WTC11 (cell line): ENCODE data around the gene INPP4B. TPM values are rescaled to one million over a fixed set of nuclear protein-coding genes. Genes with fewer than 3 reads are reported as not detected.

ENCODE experiments used
- ATAC-seq: fragments of 200-7000 bp; cut with Tn5 transposase; 2 replicates; pipeline ENCODE4 v1.10.0; 2021; ENCODE audit warnings: mild to moderate bottlenecking, moderate library complexity
- CTCF ChIA-PET: fragments of 300-600 bp; sonication (Branson Sonifier 250); formaldehyde crosslinking; loops from one replicate; lab custom pipeline; 2021; ENCODE audit warnings: antibody characterized with exemption; lab: Charles Lee
- POLR2A ChIA-PET: fragments of 350-600 bp; sonication (Branson Sonifier 250); formaldehyde crosslinking; loops from one replicate; lab custom pipeline; 2021; ENCODE audit warnings: antibody characterized with exemption; lab: Charles Lee
- DNase-seq: peaks from one replicate; pipeline ENCODE4 v3.0.0; 2021; ENCODE audit warnings: low spot score
- H3K27ac Mint-ChIP-seq: 2 replicates; pipeline ENCODE4 v1.8.0; 2021; ENCODE audit warnings: mixed read lengths
- H3K27me3 Mint-ChIP-seq: 2 replicates; pipeline ENCODE4 v1.8.0; 2021; ENCODE audit warnings: low read depth, mild to moderate bottlenecking, moderate library complexity, mixed read lengths
- H3K36me3 Mint-ChIP-seq: 2 replicates; pipeline ENCODE4 v1.8.0; 2021; ENCODE audit warnings: mixed read lengths
- H3K4me1 Mint-ChIP-seq: 2 replicates; pipeline ENCODE4 v1.8.0; 2022; ENCODE audit warnings: mixed read lengths
- H3K4me3 Mint-ChIP-seq: 2 replicates; pipeline ENCODE4 v1.8.0; 2021; ENCODE audit warnings: mild to moderate bottlenecking, moderate library complexity, mixed read lengths
- H3K9me3 Mint-ChIP-seq: 2 replicates; pipeline ENCODE4 v1.8.0; 2021; ENCODE audit warnings: mixed read lengths
- AR ChIP-seq: fragments of 250-450 bp; sonication (Bioruptor Pico); IDR thresholded peaks from 2 replicates; pipeline ENCODE4 v1.9.0; 2021; ENCODE audit warnings: mild to moderate bottlenecking
- CBFB ChIP-seq: sonication (generic); formaldehyde crosslinking; IDR thresholded peaks from 2 replicates; pipeline ENCODE4 v1.8.1; 2022; ENCODE audit warnings: mild to moderate bottlenecking, low read depth, missing genetic modification reagents
- CREB1 ChIP-seq: sonication (generic); formaldehyde crosslinking; IDR thresholded peaks from 2 replicates; pipeline ENCODE4 v1.8.0; 2023; ENCODE audit warnings: mild to moderate bottlenecking, missing genetic modification reagents
- ELF4 ChIP-seq: sonication (generic); formaldehyde crosslinking; IDR thresholded peaks from 2 replicates; pipeline ENCODE4 v1.8.1; 2022; ENCODE audit warnings: low read depth, mild to moderate bottlenecking, moderate library complexity, missing genetic modification reagents
- ESRRA ChIP-seq: sonication (generic); formaldehyde crosslinking; IDR thresholded peaks from 2 replicates; pipeline ENCODE4 v1.8.1; 2022; ENCODE audit warnings: mild to moderate bottlenecking, missing genetic modification reagents, borderline replicate concordance
- HMGA2 ChIP-seq: fragments of 250-450 bp; sonication (Bioruptor Pico); IDR thresholded peaks from 2 replicates; pipeline ENCODE4 v1.4.0; 2021; ENCODE audit warnings: mild to moderate bottlenecking, moderate library complexity
- HMGXB4 ChIP-seq: sonication (generic); formaldehyde crosslinking; IDR thresholded peaks from 2 replicates; pipeline ENCODE4 v1.8.1; 2023; ENCODE audit warnings: mild to moderate bottlenecking, moderate library complexity, missing genetic modification reagents
- MXD4 ChIP-seq: fragments of 250-450 bp; sonication (Bioruptor Pico); IDR thresholded peaks from 2 replicates; pipeline ENCODE4 v1.8.0; 2021; ENCODE audit warnings: mild to moderate bottlenecking, moderate library complexity, borderline replicate concordance
- NFE2L1 ChIP-seq: sonication (generic); formaldehyde crosslinking; IDR thresholded peaks from 2 replicates; pipeline ENCODE4 v1.8.1; 2023; ENCODE audit warnings: missing genetic modification reagents
- NFYB ChIP-seq: sonication (generic); formaldehyde crosslinking; conservative IDR thresholded peaks from 2 replicates; pipeline ENCODE4 v1.8.0; 2022; ENCODE audit warnings: low read depth, missing genetic modification reagents
- NR2C2 ChIP-seq: sonication (generic); formaldehyde crosslinking; IDR thresholded peaks from 2 replicates; pipeline ENCODE4 v1.8.0; 2022; ENCODE audit warnings: mild to moderate bottlenecking, missing genetic modification reagents
- RELA ChIP-seq: sonication (generic); formaldehyde crosslinking; IDR thresholded peaks from 2 replicates; pipeline ENCODE4 v1.8.1; 2022; ENCODE audit warnings: missing genetic modification reagents, mild to moderate bottlenecking, borderline replicate concordance
- SP1 ChIP-seq: sonication (generic); formaldehyde crosslinking; conservative IDR thresholded peaks from 2 replicates; pipeline ENCODE4 v1.8.1; 2022; ENCODE audit warnings: missing genetic modification reagents
- TEAD1 ChIP-seq: sonication (generic); formaldehyde crosslinking; IDR thresholded peaks from 2 replicates; pipeline ENCODE4 v1.8.0; 2022; ENCODE audit warnings: mild to moderate bottlenecking, missing genetic modification reagents
- USF2 ChIP-seq: sonication (generic); formaldehyde crosslinking; IDR thresholded peaks from 2 replicates; pipeline ENCODE4 v1.8.1; 2023; ENCODE audit warnings: mild to moderate bottlenecking, missing genetic modification reagents, moderate library complexity
- ZBTB21 ChIP-seq: sonication (generic); formaldehyde crosslinking; IDR thresholded peaks from 2 replicates; pipeline ENCODE4 v1.8.1; 2023; ENCODE audit warnings: mild to moderate bottlenecking, missing genetic modification reagents, borderline replicate concordance
- ZNF263 ChIP-seq: sonication (generic); formaldehyde crosslinking; IDR thresholded peaks from 2 replicates; pipeline ENCODE4 v1.8.1; 2022; ENCODE audit warnings: low read depth, mild to moderate bottlenecking, moderate library complexity, missing genetic modification reagents
- ZNF396 ChIP-seq: fragments of 250-450 bp; sonication (Bioruptor Pico); IDR thresholded peaks from 2 replicates; pipeline ENCODE4 v1.8.0; 2021; ENCODE audit warnings: mild to moderate bottlenecking, moderate library complexity, borderline replicate concordance
- total RNA-seq: library from RNA; stranded (reverse); gene quantifications from 3 replicates; pipeline ENCODE4 v1.2.3, GENCODE V29; 2021
- TF ChIP-seq, protein P1 (sequence below): sonication (generic); formaldehyde crosslinking; conservative IDR thresholded peaks from 2 replicates; pipeline ENCODE4 v1.8.1; 2023; ENCODE audit warnings: mild to moderate bottlenecking, low read depth, missing genetic modification reagents, moderate library complexity
- TF ChIP-seq, protein P2 (sequence below): fragments of 250-450 bp; sonication (Bioruptor Pico); conservative IDR thresholded peaks from 2 replicates; pipeline ENCODE4 v1.9.0; 2021; ENCODE audit warnings: mild to moderate bottlenecking

Gene INPP4B
- total RNA-seq, 1 experiment from 2014 or later, result 0.92 TPM

- TF ChIP-seq, protein P1, sequence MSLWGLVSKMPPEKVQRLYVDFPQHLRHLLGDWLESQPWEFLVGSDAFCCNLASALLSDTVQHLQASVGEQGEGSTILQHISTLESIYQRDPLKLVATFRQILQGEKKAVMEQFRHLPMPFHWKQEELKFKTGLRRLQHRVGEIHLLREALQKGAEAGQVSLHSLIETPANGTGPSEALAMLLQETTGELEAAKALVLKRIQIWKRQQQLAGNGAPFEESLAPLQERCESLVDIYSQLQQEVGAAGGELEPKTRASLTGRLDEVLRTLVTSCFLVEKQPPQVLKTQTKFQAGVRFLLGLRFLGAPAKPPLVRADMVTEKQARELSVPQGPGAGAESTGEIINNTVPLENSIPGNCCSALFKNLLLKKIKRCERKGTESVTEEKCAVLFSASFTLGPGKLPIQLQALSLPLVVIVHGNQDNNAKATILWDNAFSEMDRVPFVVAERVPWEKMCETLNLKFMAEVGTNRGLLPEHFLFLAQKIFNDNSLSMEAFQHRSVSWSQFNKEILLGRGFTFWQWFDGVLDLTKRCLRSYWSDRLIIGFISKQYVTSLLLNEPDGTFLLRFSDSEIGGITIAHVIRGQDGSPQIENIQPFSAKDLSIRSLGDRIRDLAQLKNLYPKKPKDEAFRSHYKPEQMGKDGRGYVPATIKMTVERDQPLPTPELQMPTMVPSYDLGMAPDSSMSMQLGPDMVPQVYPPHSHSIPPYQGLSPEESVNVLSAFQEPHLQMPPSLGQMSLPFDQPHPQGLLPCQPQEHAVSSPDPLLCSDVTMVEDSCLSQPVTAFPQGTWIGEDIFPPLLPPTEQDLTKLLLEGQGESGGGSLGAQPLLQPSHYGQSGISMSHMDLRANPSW, result no peak
- TF ChIP-seq ZBTB21 (CRISPR knock-in tag), result no peak
- no peak for TF ChIP-seq RELA
- no peak for TF ChIP-seq NR2C2 (CRISPR knock-in tag)
- TF ChIP-seq AR (CRISPR knock-in tag), result no peak
- no peak for TF ChIP-seq ELF4 (CRISPR knock-in tag)
- TF ChIP-seq USF2 (CRISPR knock-in tag), result no peak
- no peak for TF ChIP-seq SP1 (CRISPR knock-in tag)
- TF ChIP-seq HMGXB4 (CRISPR knock-in tag), result no peak
- no peak for TF ChIP-seq NFYB (CRISPR knock-in tag)
- TF ChIP-seq NFE2L1 (CRISPR knock-in tag), result no peak
Measured at GRCh38 chr4:142348613-142349021, 497.5 kb downstream of the INPP4B start (continued).

DNA sequence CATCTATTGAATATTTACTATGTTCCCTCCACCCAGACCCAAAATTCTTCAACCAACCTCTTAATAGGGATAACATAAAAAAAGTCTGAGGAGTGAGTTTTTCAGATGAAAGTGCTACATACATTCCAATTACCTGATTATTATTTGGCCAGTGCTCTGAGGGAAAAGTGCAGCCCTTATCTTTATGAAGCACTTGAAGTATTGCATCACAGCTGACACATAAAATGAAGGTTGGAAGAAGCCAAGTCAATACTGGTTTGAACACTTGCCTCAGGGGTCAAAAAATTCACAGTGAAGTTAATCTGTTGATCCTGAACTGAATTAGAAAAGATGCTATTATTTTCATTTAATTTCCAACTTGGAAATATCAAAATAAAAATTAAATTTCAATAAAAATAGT, 498.9 kb downstream of the INPP4B start:
- Mint-ChIP-seq H3K36me3 (no peaks in the 10 kb centered on the region), H3K9me3 (no peaks in the 10 kb centered on the region), H3K4me1 (no peaks in the 10 kb centered on the region), H3K27me3 (no peaks in the 10 kb centered on the region), H3K4me3 (no peak overlapping the region), H3K27ac (no peak overlapping the region)
- TF ChIP-seq HMGA2 (CRISPR knock-in tag) (peak; percentile 65; the same call in 1 of the 2 replicates), TEAD1 (no peak)
- DNase-seq (no peak), ATAC-seq (no peak)
- ChIA-PET CTCF (no interaction called here), POLR2A (no interaction called here)

GRCh38 chr4:142345924-142346323, 500.2 kb downstream of the INPP4B start:
- CTCF ChIA-PET, result no interaction called here
- TF ChIP-seq ESRRA (CRISPR knock-in tag), result no peak
- no peak for TF ChIP-seq CBFB (CRISPR knock-in tag)
- TF ChIP-seq CREB1 (CRISPR knock-in tag), result no peak
- no peak for TF ChIP-seq ZNF396 (CRISPR knock-in tag)
- no peak for TF ChIP-seq AR (CRISPR knock-in tag)
- TF ChIP-seq, protein P2, sequence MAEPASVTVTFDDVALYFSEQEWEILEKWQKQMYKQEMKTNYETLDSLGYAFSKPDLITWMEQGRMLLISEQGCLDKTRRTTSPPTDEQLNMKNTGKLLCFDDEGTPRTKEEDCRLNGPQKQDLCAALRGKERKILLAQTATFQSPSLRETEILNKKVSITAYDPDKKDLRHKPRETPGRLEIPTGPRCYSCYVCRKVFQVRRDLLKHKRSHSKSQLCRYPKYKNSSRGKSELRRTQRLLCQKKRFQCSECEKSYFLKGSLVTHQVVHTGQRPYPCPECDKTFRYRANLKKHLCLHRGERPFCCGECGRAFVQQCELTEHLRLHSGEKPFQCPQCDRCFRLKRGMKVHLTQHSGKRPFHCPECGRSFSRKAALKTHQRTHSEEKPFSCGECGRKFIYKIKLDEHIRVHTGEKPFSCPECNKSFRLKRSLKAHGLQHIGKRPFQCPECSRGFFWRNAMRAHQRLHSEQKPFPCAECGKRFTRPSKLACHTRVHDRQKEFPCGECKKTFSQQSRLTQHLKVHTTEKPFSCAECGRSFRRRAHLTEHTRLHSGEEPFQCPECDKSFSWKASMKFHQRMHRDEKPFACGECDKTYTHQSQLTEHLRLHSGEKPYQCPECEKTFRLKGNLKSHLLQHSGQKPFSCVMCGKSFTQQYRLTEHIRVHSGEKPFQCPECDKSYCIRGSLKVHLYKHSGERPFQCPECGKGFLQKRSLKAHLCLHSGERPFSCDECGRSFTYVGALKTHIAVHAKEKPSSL, result no peak
- TF ChIP-seq MXD4 (CRISPR knock-in tag), result no peak
- no peak for TF ChIP-seq ZNF263

More at GRCh38 chr4:142345924-142346323, 500.2 kb downstream of the INPP4B start:
- H3K4me3 Mint-ChIP-seq, result no peak overlapping the region
- peaks cover 7% of the 10 kb centered on the region for H3K9me3 Mint-ChIP-seq
- POLR2A ChIA-PET, result no interaction called here
- ATAC-seq (no peak), DNase-seq (no peak)
- no peaks in the 10 kb centered on the region for H3K27me3 Mint-ChIP-seq
- H3K4me1 Mint-ChIP-seq, result no peaks in the 10 kb centered on the region
- no peaks in the 10 kb centered on the region for H3K36me3 Mint-ChIP-seq
- H3K27ac Mint-ChIP-seq, result no peak overlapping the region
